SK-N-SH treated with all-trans-retinoic acid at 6 μM for 48 hours (cell line): ENCODE results near the gene MLLT1.

Experiments
- ATAC-seq: fragments of 200-7000 bp; cut with Tn5 transposase; 3 replicates; pipeline ENCODE4 v1.9.1; 2020; ENCODE audit warnings: mild to moderate bottlenecking, moderate library complexity
- ARNTL ChIP-seq: fragments of 450-650 bp; formaldehyde crosslinking; IDR thresholded peaks from 2 replicates; pipeline ENCODE4 v1.5.0; 2020; ENCODE audit warnings: low read depth, mild to moderate bottlenecking, moderate library complexity, borderline replicate concordance
- CSDC2 ChIP-seq: fragments of 250-450 bp; sonication (Bioruptor Pico); IDR thresholded peaks from 2 replicates; pipeline ENCODE4 v1.5.0; 2020; ENCODE audit warnings: mild to moderate bottlenecking, moderate library complexity
- ESRRG ChIP-seq: fragments of 250-450 bp; sonication (Bioruptor Pico); IDR thresholded peaks from 2 replicates; pipeline ENCODE4 v1.6.1; 2021; ENCODE audit warnings: mild to moderate bottlenecking
- GLIS3 ChIP-seq: fragments of 250-450 bp; sonication (Bioruptor Pico); IDR thresholded peaks from 2 replicates; pipeline ENCODE4 v1.5.0; 2020; ENCODE audit warnings: mild to moderate bottlenecking, moderate library complexity
- ISL1 ChIP-seq: fragments of 250-450 bp; sonication (Bioruptor Pico); IDR thresholded peaks from 2 replicates; pipeline ENCODE4 v2.1.2; 2022; ENCODE audit warnings: mild to moderate bottlenecking, moderate library complexity
- OSR1 ChIP-seq: fragments of 250-450 bp; sonication (Bioruptor Pico); IDR thresholded peaks from 2 replicates; pipeline ENCODE4 v1.8.0; 2022; ENCODE audit warnings: moderate library complexity, mild to moderate bottlenecking, inconsistent platforms
- PATZ1 ChIP-seq: fragments of 250-450 bp; sonication (Bioruptor Pico); IDR thresholded peaks from 2 replicates; pipeline ENCODE4 v1.8.0; 2020; ENCODE audit warnings: mild to moderate bottlenecking, moderate library complexity, borderline replicate concordance
- POU6F1 ChIP-seq: fragments of 250-450 bp; sonication (Bioruptor Pico); IDR thresholded peaks from 2 replicates; pipeline ENCODE4 v1.8.0; 2021; ENCODE audit warnings: low read depth, mild to moderate bottlenecking, moderate library complexity, borderline replicate concordance
- PPARA ChIP-seq: fragments of 250-450 bp; sonication (Bioruptor Pico); IDR thresholded peaks from 2 replicates; pipeline ENCODE4 v1.5.0; 2020; ENCODE audit warnings: mild to moderate bottlenecking, borderline replicate concordance
- RARB ChIP-seq: fragments of 250-450 bp; sonication (Bioruptor Pico); IDR thresholded peaks from 2 replicates; pipeline ENCODE4 v1.8.0; 2021; ENCODE audit warnings: mild to moderate bottlenecking, moderate library complexity
- TCF4 ChIP-seq: fragments of 250-450 bp; sonication (Bioruptor Pico); IDR thresholded peaks from 2 replicates; pipeline ENCODE4 v1.8.0; 2021; ENCODE audit warnings: mild to moderate bottlenecking, moderate library complexity, borderline replicate concordance
- TOX ChIP-seq: fragments of 250-450 bp; sonication (Bioruptor Pico); IDR thresholded peaks from 2 replicates; pipeline ENCODE4 v1.8.0; 2021; ENCODE audit warnings: mild to moderate bottlenecking, moderate library complexity, borderline replicate concordance
- ZC3H10 ChIP-seq: fragments of 250-450 bp; sonication (Bioruptor Pico); IDR thresholded peaks from 2 replicates; pipeline ENCODE4 v1.5.1; 2021; ENCODE audit warnings: mild to moderate bottlenecking, moderate library complexity
- ZNF8 ChIP-seq: fragments of 450-650 bp; formaldehyde crosslinking; IDR thresholded peaks from 2 replicates; pipeline ENCODE4 v1.5.0; 2020; ENCODE audit warnings: mild to moderate bottlenecking, moderate library complexity
- TF ChIP-seq, protein P1 (sequence below): fragments of 250-450 bp; sonication (Bioruptor Pico); IDR thresholded peaks from 2 replicates; pipeline ENCODE4 v1.5.1; 2020; ENCODE audit warnings: low read depth, mild to moderate bottlenecking, moderate library complexity
- TF ChIP-seq, protein P2 (sequence below): fragments of 250-450 bp; sonication (Bioruptor Pico); IDR thresholded peaks from 2 replicates; pipeline ENCODE4 v1.5.0; 2020; ENCODE audit warnings: mild to moderate bottlenecking, moderate library complexity
- TF ChIP-seq, protein P3 (sequence below): fragments of 250-450 bp; sonication (Bioruptor Pico); IDR thresholded peaks from 2 replicates; pipeline ENCODE4 v1.5.1; 2021; ENCODE audit warnings: mild to moderate bottlenecking, moderate library complexity

Gene MLLT1

DNA sequence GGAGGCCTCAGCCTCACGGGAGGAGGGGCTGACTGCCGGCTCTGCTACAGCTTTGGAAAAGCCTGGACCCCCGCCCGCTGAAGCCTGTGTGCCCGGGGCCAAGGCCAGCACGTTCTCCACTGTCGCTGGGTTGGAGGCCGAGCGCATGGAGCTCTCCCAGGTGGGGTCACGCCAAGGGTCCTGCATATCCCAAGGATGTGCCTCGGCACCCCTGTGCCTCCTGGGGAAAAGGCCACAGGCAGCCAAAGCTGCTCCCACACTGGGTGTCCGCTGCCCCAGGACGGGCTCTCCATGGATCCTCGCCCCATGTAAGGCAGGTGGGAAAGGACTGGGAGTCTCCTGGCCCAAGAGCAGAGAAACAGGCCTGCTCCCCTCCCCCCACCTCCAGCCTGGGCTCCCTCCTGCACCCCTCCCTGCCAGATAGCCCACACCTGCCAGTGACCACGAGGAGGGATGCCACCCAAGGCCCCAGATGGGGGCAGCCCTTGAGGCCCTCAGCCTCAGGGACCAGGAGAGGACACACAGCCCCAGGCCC lies 64.0 kb downstream of the MLLT1 start:
- TF ChIP-seq CSDC2 (no peak), PATZ1 (no peak)
- TF ChIP-seq, protein P1, sequence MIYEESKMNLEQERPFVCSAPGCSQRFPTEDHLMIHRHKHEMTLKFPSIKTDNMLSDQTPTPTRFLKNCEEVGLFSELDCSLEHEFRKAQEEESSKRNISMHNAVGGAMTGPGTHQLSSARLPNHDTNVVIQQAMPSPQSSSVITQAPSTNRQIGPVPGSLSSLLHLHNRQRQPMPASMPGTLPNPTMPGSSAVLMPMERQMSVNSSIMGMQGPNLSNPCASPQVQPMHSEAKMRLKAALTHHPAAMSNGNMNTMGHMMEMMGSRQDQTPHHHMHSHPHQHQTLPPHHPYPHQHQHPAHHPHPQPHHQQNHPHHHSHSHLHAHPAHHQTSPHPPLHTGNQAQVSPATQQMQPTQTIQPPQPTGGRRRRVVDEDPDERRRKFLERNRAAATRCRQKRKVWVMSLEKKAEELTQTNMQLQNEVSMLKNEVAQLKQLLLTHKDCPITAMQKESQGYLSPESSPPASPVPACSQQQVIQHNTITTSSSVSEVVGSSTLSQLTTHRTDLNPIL (CRISPR knock-in tag) = no peak
- ATAC-seq = no peak

DNA sequence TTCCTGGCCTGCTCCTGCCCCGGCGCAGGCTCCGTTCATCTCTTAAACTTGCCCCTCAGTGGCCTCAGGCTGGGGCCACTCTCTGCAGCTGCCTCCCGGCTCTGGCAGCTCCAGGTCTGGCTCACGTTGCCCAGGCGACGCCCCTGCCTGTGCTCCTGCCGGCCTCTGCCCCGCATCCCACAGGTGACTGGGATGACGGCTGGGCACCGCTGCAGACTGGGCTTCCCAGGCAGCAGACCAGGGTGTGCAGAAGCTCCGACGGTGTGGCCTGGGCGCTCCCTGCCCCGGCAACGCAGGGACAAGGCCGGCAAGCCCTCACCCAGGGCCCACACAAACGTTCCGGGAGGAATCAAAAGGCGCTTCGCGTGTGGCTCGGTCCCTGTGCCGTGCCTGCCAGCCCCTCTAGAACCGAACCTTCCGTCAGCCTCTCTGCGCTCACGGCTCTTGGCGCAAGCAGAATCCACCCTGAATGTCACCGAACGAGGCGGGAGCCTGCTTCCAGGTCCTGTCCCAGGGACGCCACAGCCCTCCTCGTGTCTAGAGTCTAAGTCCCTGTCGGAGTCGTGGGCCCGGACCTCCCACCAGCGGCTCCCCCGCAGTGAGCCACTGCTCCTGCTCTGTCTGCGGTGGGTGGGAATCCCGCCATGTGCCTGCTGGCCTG lies 64.8 kb downstream of the MLLT1 start:
- TF ChIP-seq PATZ1 (no peak), TOX (CRISPR knock-in tag) (no peak), RARB (CRISPR knock-in tag) (no peak), ESRRG (CRISPR knock-in tag) (no peak), PPARA (CRISPR knock-in tag) (no peak), TCF4 (CRISPR knock-in tag) (no peak), CSDC2 (no peak), ZNF8 (CRISPR knock-in tag) (no peak), OSR1 (CRISPR knock-in tag) (no peak), ZC3H10 (CRISPR knock-in tag) (no peak), ARNTL (CRISPR knock-in tag) (no peak), ISL1 (CRISPR knock-in tag) (no peak)
- TF ChIP-seq, protein P2, sequence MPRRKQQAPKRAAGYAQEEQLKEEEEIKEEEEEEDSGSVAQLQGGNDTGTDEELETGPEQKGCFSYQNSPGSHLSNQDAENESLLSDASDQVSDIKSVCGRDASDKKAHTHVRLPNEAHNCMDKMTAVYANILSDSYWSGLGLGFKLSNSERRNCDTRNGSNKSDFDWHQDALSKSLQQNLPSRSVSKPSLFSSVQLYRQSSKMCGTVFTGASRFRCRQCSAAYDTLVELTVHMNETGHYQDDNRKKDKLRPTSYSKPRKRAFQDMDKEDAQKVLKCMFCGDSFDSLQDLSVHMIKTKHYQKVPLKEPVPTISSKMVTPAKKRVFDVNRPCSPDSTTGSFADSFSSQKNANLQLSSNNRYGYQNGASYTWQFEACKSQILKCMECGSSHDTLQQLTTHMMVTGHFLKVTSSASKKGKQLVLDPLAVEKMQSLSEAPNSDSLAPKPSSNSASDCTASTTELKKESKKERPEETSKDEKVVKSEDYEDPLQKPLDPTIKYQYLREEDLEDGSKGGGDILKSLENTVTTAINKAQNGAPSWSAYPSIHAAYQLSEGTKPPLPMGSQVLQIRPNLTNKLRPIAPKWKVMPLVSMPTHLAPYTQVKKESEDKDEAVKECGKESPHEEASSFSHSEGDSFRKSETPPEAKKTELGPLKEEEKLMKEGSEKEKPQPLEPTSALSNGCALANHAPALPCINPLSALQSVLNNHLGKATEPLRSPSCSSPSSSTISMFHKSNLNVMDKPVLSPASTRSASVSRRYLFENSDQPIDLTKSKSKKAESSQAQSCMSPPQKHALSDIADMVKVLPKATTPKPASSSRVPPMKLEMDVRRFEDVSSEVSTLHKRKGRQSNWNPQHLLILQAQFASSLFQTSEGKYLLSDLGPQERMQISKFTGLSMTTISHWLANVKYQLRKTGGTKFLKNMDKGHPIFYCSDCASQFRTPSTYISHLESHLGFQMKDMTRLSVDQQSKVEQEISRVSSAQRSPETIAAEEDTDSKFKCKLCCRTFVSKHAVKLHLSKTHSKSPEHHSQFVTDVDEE = no peak
- TF ChIP-seq, protein P3, sequence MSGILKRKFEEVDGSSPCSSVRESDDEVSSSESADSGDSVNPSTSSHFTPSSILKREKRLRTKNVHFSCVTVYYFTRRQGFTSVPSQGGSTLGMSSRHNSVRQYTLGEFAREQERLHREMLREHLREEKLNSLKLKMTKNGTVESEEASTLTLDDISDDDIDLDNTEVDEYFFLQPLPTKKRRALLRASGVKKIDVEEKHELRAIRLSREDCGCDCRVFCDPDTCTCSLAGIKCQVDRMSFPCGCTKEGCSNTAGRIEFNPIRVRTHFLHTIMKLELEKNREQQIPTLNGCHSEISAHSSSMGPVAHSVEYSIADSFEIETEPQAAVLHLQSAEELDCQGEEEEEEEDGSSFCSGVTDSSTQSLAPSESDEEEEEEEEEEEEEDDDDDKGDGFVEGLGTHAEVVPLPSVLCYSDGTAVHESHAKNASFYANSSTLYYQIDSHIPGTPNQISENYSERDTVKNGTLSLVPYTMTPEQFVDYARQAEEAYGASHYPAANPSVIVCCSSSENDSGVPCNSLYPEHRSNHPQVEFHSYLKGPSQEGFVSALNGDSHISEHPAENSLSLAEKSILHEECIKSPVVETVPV = no peak
- TF ChIP-seq, protein P1 (CRISPR knock-in tag) = no peak
- ATAC-seq = no peak

DNA sequence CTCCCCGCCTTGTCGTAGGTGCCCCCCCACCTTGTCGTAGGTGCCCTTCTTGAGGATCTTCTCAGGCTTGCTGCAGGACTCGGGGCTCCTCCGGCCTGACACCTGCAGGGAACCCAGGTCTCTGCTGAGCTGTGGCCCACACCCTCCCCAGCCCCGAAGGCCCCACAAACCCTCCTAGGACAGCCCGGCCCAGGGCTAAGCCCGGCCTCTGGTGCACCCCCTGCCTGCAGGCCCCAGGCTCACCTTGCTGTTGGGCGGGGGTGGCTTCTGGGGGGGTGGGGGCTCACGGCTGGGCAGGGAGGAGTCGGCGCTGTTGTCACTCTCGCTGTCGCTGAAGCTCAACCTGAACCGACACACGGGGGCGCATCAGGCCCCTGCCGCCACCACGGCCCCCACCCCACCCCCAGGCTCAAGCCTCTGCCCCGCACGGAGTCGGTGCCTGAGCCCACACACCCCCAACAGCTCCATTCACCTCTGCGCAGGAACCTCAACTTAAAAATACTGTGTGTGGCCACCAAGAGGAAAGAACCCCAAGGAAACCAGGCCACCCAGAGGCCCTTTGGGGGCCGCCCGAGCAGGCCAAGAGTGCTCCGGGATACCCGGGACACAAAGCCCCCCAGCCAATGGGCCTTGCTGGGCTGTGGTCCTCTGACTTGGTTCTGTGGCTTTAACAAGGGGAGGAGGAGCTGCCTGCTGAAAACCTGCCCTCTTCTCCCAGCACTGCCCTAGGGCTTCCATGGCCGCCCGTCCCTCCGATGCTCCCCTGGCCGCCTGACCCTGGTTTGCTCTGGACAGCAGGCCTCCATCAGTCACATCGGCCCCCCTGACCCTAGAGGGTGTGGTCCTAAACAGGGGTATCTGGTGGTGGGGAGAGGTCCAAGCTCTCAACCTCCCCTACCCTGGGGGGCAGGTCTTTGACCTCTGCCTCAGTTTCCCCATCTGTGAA lies 65.8 kb downstream of the MLLT1 start:
- ATAC-seq = no peak
- TF ChIP-seq GLIS3 (CRISPR knock-in tag) = no peak
- no peak for TF ChIP-seq CSDC2
- TF ChIP-seq POU6F1 (CRISPR knock-in tag) = no peak
